GM18873 (cell line): ENCODE data around the gene OR9Q1.
"Not testable (repeated sequence)": the region's sequence is repeated elsewhere in the genome, so short reads cannot be mapped to it uniquely, and the experiment has no call there.

Experiments used
- ATAC-seq: cut with Tn5 transposase; IDR thresholded peaks from one replicate; pipeline ENCODE4 v1.9.1; 2021; ENCODE audit warnings: mild to moderate bottlenecking, moderate library complexity, moderate number of reproducible peaks; ENCODE audit not compliant: unreplicated experiment, low FRiP score

The OR9Q1 gene, protein sequence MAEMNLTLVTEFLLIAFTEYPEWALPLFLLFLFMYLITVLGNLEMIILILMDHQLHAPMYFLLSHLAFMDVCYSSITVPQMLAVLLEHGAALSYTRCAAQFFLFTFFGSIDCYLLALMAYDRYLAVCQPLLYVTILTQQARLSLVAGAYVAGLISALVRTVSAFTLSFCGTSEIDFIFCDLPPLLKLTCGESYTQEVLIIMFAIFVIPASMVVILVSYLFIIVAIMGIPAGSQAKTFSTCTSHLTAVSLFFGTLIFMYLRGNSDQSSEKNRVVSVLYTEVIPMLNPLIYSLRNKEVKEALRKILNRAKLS

GRCh38 chr11:58023435-58023931 lies at the start of gene OR9Q1:
OR9Q1 (plus strand) TSS chr11:58023881; CDS start chr11:58179445, 155,564 bp downstream.
- ATAC-seq = no peak

DNA sequence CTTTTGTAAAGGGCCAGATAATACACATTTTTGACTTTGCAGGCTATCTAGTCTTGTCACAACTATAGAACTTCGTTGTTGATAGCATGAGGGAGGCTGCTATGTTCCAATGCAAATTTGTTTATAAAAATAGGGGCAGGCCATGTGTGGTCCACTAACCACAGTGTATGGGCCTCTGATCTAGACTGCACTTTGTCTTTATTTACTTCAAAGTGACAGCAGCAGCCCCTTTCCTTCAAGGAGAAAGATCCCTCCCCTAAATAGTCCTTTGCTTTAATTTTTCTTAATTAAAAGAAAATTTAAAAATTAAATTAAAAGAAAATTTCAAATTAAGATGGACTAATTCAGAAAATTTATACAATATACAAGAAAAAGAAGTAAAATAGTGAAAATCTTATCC lies 49.5 kb upstream of the OR9Q1 start:
- no peak for ATAC-seq

DNA sequence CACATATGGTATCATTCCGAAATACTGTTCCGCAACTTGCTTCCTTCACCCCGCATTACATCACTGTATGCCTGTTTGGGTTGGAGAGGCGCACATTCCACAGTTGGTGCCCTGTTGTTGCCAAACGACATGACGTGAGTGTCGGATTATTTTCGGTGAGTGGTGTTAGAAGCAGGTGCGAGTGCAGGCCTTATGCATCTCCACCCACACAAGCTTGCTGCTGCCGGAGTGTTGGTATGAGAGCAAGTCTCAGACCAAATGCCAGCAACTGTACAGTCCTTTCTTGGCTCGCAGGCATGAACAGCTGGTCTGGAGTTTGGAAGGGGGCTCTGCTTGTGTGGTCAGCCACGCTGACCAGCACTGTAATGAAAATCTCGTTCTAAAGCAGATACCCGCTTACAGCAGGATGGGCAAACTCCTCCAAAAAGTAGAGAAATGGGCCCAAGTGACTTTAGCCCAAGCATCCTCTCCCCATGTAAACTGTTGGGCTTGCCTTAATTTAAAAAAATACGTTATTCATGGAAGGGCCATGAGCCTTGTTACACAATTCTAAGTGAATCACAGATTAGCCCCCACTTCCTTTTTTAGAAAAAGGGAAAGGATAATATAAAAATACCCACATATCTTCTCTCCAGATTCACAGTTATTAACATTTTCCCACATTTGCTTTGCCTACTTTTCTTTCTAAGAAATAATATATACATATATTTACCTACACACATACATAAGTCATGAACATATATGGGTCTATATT lies 48.7 kb upstream of the OR9Q1 start:
- no peak for ATAC-seq

GRCh38 chr11:57977709-57978108 lies 46.0 kb upstream of the OR9Q1 start:
- no peak for ATAC-seq

DNA sequence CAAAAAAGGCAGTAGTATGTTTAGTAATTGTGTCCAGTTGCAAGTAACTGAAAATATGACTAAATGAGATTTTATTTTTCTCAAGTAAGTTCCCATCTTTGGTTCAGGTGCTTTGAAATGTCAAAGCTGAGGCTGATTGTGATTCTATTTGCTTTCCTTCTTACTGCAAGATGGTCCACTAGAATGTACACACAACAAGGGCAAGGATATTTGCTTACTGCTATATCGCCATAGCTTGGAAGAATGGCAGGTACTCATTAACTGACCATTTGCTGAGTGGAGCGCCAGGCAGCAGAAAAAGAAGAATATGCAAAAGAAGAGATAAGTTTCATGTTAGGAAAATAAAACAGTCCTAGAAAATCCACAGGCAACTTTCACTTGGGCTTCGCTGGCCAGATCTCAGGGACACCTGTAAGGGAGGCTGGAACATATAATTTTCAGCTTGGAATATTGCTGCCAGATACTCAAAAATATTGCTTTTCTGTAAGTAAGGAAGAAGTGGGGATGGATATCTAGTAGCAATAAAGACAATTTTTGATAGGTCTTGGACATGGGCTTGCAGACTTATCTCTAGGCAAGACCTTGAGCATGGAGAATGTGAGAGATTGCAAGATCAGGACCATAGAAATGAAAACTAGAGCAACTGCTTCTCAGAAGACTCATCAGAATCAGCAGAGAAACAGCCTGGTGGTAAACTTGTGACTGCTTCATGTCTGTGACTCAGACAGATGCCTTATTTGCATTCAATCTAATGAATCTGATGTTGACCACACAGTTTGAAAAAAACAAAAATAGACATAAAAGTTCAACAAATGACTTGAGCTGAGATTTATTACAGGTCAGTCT lies 44.8 kb upstream of the OR9Q1 start:
- no peak for ATAC-seq

DNA sequence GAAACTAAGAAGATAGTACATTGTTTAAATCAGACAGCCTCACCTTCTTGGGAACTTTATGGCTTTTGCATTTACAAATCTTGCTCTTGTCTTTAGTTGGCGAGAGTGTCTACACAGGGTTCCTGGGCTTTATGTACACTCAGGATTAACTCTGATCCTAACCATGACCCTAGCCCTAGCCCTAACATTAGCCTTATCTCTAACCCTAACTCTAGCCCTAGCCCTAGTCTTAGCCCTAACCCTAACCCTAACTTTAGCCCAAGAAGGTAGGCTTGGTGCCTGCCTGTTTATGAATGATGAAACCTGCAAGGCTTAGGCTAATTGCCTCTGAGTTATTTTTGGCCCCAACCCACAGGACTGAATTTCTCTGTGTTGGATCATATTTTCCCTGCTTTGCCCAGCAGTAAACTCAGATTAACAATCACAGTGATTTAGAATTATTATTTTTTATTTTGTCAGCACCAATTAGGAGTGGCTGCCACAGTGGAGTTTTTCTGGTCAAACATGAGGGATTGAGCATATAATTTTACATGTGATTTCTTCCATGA lies 44.1 kb upstream of the OR9Q1 start:
- no peak for ATAC-seq

DNA sequence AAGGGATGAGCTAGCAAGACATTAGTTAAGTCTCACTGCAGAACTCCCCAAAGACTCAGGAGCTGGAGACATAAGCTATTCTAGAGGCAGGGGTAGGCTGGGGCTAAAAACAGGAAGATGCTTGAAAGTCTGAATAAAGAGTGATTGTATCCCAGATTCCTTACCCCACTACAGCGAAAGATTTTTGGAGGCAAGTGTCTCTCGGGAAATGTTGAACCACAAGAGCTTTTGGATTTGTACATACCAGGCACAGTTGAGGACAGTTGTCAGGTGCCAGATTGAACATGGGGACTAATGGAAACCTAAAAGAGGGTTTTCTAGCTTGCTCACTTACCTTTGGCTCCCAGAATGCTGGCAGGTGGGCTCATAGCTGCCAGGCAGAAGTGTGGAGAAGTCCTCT lies 43.5 kb upstream of the OR9Q1 start:
- ATAC-seq = no peak

DNA sequence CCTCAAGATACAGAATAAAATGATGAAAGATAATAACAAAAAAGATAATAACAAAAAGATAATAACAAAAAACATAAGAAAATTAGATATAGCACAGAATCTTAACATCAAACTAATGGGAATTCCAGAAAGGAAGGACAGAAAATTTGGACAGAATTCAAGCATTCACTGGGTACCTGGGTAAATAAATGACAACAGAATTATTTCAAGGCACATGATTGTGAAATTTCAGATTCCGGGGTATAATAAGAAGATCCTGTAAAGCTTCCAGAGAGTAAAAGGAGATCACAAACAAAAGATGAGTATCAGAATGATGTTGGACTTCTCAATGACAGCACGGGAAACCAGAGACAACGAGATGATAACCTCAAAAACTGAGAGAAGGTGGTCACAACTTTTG lies 42.1 kb upstream of the OR9Q1 start:
- no peak for ATAC-seq

GRCh38 chr11:57982776-57983175 lies 40.9 kb upstream of the OR9Q1 start:
- ATAC-seq = no peak

DNA sequence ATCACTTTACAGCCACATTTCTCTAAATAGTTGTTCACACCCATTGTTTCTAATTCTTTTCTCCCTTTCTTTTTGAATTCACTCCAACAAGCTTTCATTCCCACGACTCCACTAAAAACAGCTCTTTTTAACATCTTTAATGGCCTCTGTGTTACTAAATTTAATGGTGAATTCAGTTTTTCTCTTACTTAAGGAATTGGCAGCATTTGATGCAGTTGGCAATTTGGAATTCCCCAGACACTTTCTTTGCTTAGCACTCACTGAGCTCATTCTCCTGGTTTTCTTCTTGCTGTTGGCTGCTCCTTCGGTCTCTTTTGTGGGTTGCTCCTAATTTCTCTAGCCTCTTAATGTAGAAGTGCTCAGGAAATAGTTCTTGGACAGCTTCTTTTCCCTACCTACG lies 40.5 kb upstream of the OR9Q1 start:
- no peak for ATAC-seq

GRCh38 chr11:57999523-57999922 lies 24.2 kb upstream of the OR9Q1 start:
- not testable (repeated sequence) for ATAC-seq

GRCh38 chr11:58000021-58000420 lies 23.7 kb upstream of the OR9Q1 start:
- not testable (repeated sequence) for ATAC-seq

GRCh38 chr11:58000699-58001098 lies 23.0 kb upstream of the OR9Q1 start:
- ATAC-seq = no peak

GRCh38 chr11:58003036-58003435 lies 20.6 kb upstream of the OR9Q1 start:
- ATAC-seq = no peak

- ATAC-seq = no peak
Measured at GRCh38 chr11:58003591-58003990, 20.1 kb upstream of the OR9Q1 start.

DNA sequence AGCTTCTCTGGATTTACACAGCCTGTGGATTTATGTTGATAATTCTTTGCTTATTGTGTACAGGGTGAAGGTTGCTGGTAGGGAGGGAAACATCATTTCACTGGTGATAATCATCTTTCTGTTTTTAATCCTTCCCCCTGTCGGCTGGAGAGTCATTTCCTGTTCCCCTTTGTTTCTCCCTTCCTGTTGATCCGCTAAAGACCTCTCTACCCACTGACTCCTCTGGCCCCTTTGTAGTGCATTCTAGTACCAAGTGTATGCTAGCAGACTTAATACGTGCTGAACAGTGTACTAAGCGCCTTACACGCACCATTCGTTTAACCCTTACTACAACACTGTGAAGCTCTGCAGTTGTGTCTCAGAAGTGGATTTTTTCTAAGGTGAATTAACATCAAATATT lies 19.0 kb upstream of the OR9Q1 start:
- no peak for ATAC-seq

DNA sequence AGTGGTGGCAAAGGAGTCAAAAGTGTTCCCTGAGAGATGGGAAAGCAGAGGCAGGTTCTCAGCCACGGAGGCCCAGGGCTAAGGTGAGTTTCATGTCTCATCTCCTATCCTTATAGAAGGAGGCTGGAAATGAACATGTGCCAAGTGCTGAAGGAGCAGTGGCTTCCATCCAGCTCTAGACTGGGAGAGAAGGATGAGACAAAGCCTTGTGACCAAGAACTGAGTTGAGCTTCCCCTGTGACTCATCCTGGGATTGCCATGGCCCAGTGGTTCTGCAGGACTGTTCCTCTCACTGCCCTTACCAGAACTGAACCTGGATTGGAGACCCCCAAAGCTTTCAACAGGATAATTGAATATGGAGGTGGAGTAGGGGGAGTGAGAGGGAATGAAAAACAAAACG lies 16.7 kb upstream of the OR9Q1 start:
- no peak for ATAC-seq

GRCh38 chr11:58011771-58012170 lies 11.9 kb upstream of the OR9Q1 start:
- ATAC-seq = no peak

DNA sequence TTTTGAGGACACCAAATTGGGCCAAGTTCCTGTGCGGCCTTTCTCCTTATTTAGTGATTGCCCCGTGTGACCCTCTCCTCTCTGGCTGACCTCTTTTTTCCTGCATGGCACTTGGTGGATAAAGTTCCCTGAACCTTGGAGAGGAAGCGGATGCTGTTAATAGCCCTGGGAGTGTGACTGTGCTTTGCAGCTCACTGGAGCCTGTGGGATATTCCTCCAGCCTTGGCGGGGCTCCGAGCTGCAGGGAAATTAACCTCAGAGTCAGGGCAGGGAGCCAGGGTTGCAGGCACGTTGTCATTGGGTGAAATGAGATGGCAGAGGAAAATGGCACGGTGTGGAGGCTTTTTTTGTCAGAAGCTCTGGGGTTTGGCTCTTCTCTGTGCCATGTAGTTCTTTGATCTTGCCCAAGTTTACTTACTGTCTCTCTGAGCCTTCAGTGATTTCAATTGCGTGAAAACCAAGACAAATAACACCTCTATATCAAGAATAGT lies 965 bp downstream of the OR9Q1 start:
- ATAC-seq = no peak

DNA sequence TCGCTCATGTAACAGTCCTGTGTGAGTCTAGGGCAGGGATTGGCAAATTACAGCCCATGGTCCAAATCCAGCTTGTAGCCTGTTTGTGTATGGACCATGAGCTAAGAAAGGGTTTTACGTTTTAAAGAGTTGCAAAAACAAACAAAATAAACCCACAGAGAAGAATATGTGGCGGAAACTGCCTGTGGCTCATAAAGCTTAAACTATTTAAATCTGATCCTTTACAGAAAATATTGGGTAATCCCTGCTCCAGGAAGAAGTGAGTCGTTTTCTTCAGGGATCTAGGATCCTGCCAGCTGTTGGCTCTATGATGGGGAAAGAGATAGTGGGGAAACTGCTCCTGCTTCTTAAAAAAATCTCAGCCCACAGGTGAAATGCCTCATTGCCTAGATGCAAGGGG lies 3.7 kb downstream of the OR9Q1 start:
- ATAC-seq = no peak
